Measurements from ENCODE around the gene UMPS.

DNA sequence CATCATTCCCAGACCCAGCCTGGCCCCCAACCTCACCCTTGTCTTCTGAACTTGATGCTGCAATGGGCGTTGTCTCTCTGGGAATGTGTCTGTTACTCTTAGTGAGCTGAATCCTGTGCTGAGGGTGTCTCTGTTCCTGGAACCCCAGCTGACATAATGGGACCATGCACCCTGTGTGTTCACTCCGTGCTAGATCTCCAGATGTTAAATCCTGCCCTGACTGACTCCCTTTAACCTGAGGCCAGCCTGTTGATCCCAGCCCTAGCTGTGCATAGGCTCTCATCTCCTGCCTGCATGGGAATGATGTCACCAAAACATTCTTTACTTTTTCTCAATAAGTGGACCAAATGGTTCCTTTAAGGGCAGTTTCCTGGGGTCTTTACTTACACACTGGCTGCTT lies 48.0 kb upstream of the UMPS start:
- TF ChIP-seq CREB1 (IDR thresholded peaks at IDR 0.05; ENCODE audit: low read depth) (no peak), EGR1 (IDR thresholded peaks at IDR 0.05) (no peak)
- TF ChIP-seq, protein P1, sequence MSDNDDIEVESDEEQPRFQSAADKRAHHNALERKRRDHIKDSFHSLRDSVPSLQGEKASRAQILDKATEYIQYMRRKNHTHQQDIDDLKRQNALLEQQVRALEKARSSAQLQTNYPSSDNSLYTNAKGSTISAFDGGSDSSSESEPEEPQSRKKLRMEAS (IDR thresholded peaks at IDR 0.05) = no peak
